ENCODE data around the gene OSTM1.

The OSTM1 gene, protein sequence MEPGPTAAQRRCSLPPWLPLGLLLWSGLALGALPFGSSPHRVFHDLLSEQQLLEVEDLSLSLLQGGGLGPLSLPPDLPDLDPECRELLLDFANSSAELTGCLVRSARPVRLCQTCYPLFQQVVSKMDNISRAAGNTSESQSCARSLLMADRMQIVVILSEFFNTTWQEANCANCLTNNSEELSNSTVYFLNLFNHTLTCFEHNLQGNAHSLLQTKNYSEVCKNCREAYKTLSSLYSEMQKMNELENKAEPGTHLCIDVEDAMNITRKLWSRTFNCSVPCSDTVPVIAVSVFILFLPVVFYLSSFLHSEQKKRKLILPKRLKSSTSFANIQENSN
- 44.8 reads per million, percentile 66 among the genes with 10 or more reads in this experiment for total RNA-seq

DNA sequence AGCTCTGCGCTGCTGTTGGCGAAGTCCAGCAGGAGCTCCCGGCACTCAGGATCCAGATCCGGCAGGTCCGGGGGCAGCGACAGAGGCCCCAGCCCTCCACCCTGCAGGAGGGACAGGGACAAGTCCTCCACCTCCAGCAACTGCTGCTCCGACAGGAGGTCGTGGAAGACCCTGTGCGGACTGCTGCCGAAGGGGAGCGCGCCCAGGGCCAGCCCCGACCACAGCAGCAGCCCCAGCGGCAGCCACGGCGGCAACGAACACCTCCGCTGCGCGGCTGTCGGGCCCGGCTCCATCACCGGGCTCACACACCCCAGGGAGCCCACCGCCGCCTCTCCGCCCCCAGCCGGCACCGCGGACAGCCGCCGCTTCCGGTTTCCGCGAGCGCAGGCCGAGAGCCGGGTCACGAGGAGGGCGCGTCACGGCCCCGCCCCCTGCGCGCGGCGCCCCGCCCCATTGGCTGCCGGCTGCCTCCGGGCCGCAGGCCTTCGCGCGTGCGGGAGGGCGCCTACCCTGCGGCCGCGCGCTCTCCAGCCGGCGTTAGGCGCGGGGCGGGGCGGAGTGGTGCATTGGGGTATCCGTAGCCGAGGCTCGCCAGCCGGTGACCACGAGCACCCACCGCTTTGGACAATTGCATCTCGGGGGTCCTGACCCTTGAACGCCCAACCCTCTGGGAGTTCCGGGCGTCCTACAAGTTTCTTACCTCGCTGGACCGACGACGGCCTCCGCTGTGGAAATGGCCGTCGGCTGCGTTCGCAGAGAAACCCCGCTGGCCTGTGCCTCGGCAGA is at the start of gene OSTM1:
Gene OSTM1 (minus strand): TSS at position 383 of the 786 bp plus-strand sequence. CDS start 90 bp downstream, at position 293.
- peak; percentile 88 for DNase-seq

DNA sequence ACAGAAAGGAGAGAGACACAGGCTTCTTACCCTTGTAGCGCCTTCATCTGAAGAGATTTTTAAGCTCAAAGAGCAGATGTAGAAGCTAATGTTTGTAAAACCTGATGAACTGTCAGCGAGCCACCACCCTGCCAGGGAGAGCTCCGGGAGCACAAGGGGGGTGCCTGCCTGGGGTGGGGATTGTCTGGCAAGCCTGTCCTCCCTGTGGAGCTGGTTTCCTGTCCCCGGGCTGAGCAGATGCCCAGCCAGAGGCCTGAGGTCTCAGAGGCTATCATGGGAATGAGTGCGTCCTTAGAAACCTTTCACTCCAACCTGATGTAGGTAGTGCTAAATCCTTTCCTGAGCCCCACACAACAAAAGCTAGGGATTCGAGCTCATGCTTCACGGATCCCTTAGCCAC is 49.4 kb upstream of the OSTM1 start:
- no peak for DNase-seq

DNA sequence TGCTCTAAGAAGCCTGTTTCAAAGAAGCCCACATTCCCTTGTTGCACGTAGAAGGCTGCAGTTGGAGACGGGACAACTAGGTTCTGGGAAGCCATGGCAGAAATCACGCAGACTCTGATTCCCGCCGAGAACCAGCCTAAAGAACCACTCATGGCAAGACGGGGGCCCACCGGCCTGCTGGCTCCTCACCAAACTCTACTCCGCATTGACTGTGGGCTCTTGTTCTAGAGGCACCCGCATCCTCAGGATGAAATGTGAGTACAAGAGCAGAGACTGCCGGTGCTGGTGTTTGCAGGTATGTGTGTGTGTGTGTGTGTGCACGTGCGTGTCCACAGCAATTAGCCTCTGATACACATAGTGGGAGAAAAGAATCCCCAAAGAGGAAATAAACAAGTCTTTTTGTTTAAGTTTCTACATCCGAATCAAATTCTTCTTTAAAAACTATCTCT is 49.0 kb upstream of the OSTM1 start:
- no peak for DNase-seq

DNA sequence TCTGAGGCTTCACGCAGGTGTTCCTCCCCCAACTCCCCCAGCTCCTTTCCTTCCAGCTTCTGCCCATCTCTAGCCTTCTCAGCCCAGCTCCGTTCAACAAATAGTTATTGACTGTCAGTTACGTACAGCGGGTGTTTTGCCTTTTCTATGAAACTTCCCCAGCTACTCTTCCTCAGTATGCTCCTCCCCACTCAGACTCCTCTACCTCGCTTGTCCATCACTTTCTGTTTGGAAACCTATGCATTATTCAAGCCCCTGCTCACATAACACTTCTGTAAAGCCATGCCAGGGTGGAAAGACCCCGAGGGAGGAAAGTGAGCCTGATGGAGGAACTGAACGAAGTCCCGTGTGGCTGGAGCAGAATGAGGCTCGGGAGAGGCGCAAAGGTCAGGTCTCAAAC is 47.1 kb upstream of the OSTM1 start:
- no peak for DNase-seq

DNA sequence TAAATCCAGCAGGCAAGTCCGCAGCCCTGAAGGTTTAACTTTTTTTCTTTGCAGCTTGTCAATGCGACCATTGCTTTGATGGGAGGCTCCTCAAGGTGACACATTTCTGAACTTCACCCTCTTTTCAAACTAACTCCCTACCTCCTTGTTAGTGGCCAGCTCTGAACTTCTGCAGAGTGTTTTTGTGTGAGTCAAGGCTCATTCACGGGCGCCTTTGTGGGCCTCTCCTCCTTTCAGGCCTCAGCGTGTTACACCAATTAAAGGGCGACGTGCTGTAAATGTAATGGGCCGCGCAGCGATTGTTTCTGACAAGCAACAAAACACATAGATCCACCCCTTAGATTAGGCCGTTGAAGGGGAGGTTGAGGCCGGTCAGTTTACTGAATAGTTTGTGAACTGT is 45.8 kb upstream of the OSTM1 start:
- DNase-seq: no peak

DNA sequence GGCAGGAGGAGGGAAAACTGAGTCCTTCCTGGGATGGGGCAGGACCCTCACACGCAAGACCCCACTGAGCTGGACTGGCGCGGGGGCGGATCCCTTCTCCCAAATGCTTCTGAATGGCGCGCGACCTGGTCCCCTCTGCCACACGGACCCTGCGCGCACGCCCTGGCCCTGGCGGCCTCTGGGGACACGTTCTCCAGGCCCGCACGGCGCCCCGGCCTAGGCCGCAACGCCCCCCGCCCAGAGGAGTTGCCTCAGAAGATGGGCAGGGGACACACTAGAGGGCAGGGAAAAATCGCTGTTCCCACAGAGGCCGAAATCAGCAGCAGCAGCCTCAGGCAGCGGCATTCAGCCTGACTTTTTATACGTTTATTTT is 45.2 kb upstream of the OSTM1 start:
- DNase-seq: no peak

DNA sequence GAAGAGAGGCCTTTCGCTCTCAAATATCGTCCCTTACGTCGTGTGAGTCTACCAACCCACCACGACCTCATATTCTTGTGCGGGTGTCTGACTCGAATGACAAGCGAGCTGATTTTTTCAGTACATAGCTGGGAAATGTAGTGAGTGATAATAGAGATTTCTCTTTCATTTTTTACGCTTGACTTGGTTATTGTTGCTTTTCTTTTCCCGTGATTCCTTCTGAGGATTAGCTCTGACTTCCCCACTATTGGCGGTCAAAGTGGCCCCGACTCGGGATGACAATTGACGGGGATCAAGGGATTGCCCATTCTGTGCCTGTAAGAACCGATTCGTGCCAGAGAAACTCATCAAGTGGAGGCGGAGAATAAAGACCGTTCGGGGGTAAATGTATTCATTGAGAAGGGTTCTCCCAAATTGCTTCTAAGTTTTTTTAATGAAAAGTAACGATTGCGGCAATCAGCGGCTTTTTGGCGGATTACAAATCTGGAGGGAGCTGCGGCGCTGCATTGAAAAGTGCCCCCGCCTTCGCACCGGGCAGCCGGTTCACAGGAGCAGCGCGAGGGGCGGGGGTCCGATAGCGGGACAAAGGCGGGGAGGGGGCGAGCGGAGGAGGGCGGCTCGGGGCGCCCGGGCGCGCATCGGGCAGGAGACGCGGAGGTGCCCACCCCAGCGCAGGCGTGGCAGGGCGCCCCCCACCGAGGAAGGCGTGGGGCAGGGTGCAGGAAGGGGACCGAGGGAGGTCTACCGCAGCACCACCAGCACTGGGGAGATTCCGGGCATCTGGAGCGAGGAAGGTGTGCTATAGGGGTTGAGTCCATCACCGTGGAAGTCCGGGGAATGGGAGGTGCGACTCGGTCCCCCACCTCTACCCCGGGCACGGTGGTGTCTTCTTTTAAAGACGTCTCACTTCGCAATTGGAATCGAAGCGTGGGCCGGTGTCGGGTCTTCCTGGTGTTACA is 44.5 kb upstream of the OSTM1 start:
- DNase-seq: no peak

DNA sequence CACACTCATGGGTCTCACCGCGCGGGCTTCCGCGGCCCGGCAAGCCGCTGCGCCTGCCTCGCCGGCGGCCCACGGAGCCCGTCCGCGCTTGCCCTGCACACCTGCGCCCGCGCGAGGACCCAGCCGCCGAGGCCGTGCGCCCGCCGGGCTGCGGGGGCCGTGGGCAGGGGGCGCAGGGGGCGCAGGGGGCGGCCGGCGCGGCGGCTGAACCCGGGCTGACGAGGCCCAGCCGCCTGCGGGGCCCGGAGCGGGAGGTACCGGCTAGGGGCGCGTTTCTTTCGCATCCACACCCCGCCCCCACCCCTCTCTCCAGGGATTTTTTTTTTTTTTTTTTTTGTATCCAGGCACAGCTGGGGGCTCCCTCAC is 43.8 kb upstream of the OSTM1 start:
- DNase-seq: no peak

DNA sequence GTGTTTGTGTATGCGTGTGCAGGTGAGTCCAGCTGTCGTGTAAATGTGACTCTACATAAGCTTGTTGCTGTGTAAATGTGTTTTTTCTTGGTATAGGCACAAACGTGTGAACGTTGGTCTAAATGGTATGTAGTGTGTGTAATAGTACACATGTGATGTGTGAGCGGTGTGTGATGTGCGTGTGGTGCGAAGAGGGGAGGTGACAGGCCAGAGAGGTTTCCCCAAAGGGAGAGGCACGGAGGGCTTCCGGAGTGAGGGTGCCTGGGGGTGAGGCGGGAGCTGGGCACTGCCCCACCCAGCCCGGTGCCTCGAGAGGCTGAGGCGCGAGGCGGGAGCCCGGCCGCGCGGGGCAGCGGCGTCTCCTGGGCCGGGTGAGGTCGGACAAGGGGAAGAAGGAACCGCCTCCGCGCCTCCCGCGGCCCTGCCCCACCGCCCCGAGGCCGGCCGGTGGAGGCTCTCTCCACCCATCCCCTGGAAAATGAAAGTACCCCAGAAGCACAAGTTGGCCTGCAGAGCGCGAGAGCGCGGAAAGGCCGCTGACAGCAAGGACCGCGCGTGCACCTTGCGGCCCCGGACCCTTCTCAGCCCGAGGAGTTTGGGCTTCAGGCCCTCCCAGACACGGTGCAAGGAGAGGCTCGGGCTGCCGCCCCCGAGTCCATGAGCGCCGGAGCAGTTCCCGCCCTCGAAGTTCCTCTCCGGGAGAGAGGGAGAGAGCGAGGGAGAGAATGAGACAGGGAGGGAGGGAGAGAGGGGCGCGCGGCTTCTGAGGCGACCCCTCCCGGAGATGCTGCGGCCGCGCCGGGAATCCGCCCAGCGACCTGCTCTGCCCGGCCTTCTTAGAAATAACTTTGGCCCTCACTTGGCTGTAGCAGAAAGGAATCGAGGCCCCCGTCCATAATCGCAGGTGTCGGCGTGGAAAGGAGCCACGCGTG is 43.2 kb upstream of the OSTM1 start:
- DNase-seq: no peak

DNA sequence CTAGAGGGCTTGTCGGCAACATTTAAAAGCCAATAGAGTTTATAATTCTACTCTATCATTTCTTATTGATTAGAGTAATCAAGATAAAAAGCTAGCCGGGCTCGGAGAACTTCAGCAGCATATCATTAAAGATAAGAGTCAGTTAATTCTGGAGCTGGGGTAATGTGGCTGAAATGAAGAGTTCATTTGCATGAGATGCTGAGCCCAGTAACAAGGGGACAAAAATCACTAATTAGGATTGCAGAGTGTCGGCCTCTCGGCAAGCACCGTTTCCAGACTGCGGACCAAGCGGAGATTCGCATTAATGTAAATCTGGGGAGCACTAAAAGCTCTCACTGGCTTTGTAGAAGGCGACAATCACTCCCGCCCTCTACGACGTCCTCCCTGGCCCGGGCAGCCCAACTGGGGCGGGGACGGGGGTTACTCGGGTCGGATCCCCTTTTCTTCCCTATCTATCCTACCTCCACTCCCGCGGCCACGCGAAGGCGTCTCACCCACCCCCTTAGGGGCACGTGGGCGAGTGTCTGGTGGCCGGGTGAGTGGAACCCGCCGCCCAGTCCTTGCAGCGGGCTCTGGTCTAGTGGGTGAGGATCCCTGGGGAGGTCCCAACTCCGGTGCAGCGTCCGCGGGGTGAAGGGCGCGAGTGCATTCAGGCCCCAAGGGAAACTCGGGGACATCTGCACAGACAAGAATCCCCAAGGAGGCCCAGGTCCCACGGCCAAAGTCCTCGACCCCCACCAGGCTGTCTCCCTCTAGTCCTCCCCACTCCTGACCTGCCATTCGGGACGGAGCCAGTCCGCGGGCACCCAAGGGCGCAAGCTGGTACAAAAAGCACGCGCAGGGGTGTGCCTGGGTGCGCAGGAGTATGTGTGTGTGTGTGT is 42.2 kb upstream of the OSTM1 start:
- DNase-seq: no peak

DNA sequence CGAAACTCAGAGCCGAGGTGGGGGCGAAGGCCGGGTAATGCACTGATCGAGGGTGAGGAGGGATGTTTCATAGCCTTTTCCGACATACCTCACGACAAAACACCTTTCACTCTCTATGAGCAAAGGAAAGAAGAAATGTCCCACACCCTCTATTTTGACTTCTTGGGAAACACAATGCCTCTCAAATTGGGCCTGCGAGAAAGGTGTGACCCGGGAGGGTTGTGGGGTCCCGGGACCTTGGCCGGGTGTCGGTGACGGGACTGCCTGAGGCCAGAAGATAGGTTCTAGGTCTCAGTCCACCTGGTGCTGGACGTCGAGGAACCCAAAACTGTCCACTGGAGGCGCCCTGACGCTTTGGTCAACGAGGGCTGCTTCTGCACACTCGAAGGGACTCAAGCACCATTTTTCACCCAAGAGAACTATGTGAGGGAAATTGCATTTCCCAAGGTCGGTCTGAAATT is 41.1 kb upstream of the OSTM1 start:
- DNase-seq: no peak

DNA sequence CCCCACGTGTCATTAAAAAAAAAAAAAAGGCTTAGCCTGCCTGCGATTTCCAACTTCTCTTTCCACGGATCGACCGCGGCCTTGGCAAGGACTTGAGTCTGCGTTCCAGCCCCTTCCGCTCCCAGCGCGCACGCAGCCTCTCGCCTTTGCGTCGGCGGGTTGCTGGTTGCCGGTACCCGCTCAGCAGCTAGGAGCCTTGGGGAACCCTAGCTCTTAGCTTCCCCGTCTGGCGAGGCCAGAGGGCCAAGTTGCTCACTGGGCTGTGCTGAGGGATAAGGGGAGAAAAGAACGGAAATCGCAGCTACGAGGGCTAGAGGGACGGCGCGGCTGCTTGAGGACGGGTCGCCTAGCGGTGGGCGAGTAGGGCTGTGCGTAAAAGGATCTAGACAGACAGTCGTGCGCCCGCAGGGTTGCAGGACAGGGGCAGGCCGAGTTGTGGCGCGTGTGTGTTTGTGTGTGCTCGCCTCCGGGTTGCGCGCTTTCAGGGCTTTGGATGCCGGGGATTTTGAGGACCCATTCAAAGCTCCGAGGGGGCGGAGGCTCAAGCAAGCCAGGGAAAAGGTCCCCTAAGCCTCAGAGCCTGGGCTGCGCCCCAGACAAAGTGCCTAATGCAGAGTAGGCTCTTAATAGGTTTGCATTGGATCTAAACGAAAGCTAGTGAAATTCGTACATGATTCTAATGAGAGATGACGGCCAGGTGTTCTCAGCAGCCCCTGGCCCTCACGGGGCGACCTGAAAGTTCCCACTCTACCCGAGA is 40.5 kb upstream of the OSTM1 start:
- DNase-seq: no peak

DNA sequence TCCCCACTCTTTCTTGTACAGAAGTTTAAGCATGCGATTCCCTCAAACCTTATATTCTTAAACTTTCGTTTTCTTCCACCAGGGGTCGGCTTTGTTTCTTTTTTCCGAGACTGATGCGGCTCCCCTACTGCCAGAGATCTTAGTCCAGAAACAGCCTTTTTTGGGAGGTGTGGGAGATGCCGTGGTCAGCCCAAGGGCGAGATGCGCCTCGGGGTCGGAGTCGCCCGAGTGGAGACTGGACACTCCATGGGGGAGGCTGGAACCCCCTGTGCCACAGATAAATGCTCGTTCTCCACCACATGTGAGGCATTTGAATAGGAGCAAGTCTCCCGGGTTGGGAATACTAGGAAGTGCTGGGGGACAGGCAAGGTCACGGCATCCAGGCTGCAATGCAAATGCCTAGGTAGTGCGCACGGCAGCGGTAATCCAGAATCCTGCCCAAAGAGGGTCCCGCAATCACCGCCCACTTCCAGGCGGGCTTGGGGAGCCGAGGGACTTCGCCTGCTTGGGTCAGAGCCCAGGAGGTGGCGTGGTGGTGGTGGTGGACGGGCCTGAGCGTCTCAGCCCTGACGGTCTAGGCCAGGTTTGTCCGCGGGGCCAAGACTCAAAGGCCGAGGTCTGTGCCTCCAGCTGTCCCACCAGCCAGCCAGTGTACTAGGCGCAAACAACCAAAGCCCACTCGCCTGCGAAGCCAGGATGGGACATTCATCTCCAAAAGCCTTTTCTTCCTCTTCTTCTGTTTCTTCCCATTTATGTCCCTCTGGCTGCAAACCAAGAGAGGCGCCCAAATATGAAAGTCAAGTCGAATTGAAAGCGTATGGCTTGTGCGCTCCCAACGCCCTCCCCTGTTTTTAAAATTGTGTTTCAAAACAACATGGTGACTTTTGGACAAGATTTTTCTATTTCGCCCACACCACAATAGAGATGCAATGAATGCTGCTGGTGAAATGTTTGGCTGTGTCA is 39.3 kb upstream of the OSTM1 start:
- DNase-seq: no peak

DNA sequence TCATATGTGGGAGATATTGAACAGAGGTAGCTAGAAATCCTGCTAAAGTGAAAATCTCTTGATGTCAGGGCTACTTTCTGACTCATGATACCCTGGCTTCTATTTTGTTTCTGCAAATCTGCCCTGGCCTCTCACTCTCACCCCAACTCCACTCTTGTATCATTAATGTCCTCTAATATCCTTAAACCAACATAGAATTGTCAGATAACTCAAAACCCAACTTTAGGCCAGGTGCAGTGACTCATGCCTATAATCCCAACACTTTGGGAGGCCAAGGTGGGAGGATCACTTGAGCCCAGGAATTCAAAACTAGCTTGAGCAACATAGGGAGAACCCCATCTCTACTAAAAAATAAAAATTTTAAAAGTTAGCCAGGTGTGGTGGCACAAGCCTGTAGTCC is 33.8 kb upstream of the OSTM1 start:
- DNase-seq: no peak

DNA sequence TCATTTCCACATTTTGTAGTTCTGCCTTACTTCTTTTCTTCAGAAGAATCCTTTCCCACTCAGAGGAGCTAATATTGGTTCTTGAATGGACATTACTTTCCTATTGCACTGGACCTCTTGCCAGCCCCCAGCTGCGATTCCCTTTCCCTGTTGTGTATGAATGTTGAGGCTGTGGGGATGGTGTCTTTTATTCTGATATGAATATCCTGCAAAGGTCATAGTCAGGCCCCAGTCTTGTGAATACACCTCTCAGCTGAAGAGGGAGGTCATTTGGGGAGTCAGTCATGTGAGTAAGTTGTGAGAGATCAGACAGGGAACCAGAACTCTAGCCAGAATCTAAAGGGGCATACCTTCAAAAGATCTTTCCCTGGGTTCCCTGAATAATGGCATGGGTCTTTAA is 32.6 kb upstream of the OSTM1 start:
- no peak for DNase-seq

DNA sequence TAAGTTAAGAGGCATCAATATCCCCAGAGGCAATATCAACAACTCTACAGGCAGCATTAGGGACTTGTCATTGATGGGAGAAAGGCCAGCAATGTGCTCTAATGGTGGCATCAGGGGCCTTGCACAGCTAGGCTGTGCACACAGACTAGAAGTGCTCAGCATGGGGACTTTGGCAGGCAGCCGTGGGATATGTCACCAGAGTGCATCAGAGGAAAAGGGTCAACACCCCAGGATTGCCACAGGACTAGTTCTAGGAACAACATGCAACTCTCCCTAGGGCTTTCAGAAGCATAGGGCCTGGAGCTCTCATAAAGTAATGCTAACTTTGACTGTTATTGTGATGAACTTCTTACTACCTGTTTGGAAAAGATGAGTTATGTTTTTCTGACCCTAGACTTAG is 32.2 kb upstream of the OSTM1 start:
- DNase-seq: no peak

DNA sequence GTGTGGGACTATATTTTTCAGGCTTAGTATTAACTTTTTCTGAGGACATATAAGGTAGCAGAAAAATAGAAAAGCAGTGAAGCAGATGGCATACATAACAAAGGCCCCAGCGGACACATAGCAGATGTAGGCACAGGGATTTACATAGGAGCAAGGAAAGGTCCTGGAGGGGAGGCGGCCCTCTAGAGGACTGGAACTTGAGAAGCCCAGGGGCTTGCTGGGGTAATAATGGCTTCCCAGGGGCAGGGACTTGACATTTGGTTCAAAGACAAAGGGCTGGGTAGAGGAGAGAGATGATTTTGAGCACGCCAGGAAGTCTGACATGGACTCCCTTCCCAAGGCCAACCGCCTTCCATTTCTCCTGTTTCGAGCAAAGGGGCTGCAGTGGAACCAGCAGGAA is 31.7 kb upstream of the OSTM1 start:
- no peak for DNase-seq

DNA sequence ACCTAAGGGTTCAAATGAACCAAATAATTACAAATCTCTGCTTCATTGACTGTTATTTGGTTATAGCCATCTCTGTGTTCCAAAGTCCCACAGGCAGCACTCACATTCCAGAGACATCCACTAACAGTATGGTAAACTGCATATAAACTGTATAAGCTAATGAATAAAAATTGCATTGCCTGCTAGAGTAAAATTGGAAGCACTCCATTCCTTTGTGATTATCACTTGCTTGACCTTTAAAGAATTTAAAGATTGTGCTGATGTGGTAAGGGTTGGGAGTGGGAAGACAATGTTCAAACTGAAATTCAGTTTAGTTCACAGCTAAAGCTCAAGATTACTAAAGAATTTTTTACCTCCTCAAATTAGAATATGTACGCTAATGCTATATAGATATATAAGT is 31.0 kb upstream of the OSTM1 start:
- DNase-seq: no peak

DNA sequence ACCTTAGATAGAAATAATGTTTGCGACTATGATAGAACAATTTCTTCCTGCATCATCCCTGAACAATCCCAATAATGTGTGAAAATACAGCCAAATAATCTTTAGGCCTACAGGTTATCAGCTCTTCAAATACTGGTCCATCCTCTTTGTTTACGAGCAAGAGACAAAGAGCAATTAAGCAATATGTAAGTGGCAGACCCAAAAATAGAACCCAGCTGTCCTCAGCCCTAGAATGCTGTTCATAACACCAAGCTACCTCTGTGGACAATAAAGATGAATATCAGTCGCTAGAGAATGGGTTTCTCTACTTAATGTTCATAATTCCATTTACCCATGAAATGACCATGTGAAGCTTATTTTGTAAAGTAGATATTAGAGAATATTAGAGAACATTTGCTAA is 28.4 kb upstream of the OSTM1 start:
- no peak for DNase-seq
